H9 (cell line): ENCODE measurements around the gene TENM3. TPM values are rescaled to one million over a fixed set of nuclear protein-coding genes. Genes with fewer than 3 reads are reported as not detected.

Experiments
- DNase-seq: peaks from one replicate; pipeline ENCODE4 v3.0.0-alpha.2; 2017
- H2AFZ ChIP-seq: one replicate; pipeline ENCODE4 v1.6.1; 2013; ENCODE audit warnings: mild to moderate bottlenecking, low read length, control low read depth, moderate library complexity
- H2AK5ac ChIP-seq: 2 replicates; pipeline ENCODE4 v1.6.1; 2013; ENCODE audit warnings: low read length, control low read depth, mixed read lengths; ENCODE audit not compliant: insufficient read length
- H2BK120ac ChIP-seq: one replicate; pipeline ENCODE4 v1.6.1; 2013; ENCODE audit warnings: low read depth, mild to moderate bottlenecking, low read length, control low read depth, inconsistent platforms; ENCODE audit not compliant: poor library complexity, severe bottlenecking
- H2BK12ac ChIP-seq: 2 replicates; pipeline ENCODE4 v1.6.1; 2013; ENCODE audit warnings: low read length, control low read depth, mixed read lengths, low read depth; ENCODE audit not compliant: insufficient read length
- H2BK15ac ChIP-seq: 2 replicates; pipeline ENCODE4 v1.6.1; 2013; ENCODE audit warnings: low read depth, low read length, control low read depth
- H2BK20ac ChIP-seq: one replicate; pipeline ENCODE4 v1.6.1; 2013; ENCODE audit warnings: low read depth, mild to moderate bottlenecking, low read length, control low read depth, inconsistent platforms; ENCODE audit not compliant: poor library complexity, severe bottlenecking
- H2BK5ac ChIP-seq: 2 replicates; pipeline ENCODE4 v1.6.1; 2013; ENCODE audit warnings: low read length, control low read depth, mixed read lengths; ENCODE audit not compliant: insufficient read length
- H3K14ac ChIP-seq: 2 replicates; pipeline ENCODE4 v1.6.1; 2013; ENCODE audit warnings: low read length, control low read depth; ENCODE audit not compliant: insufficient read depth
- H3K18ac ChIP-seq: 2 replicates; pipeline ENCODE4 v1.6.1; 2013; ENCODE audit warnings: low read depth, mild to moderate bottlenecking, mixed read lengths, low read length, control low read depth; ENCODE audit not compliant: insufficient read length
- H3K23ac ChIP-seq: 2 replicates; pipeline ENCODE4 v1.6.1; 2013; ENCODE audit warnings: low read length, control low read depth, mixed read lengths, low read depth; ENCODE audit not compliant: insufficient read length
- H3K23me2 ChIP-seq: 2 replicates; pipeline ENCODE4 v1.6.1; 2013; ENCODE audit warnings: low read depth, mild to moderate bottlenecking, mixed read lengths, low read length, control low read depth; ENCODE audit not compliant: insufficient read length, poor library complexity, severe bottlenecking
- H3K27ac ChIP-seq: 2 replicates; pipeline ENCODE4 v1.5.1; 2013; ENCODE audit warnings: low read length, control low read depth, mixed read lengths, low read depth; ENCODE audit not compliant: insufficient read length
- H3K27me3 ChIP-seq: 2 replicates; pipeline ENCODE4 v1.6.1; 2013; ENCODE audit warnings: low read length, control low read depth, inconsistent platforms; ENCODE audit not compliant: insufficient read depth
- H3K4ac ChIP-seq: 2 replicates; pipeline ENCODE4 v1.6.1; 2013; ENCODE audit warnings: low read depth, mild to moderate bottlenecking, control low read depth, inconsistent platforms, low read length, moderate library complexity
- H3K4me1 ChIP-seq: 2 replicates; pipeline ENCODE4 v1.6.1; 2013; ENCODE audit warnings: low read length, control low read depth, inconsistent platforms; ENCODE audit not compliant: insufficient read depth
- H3K4me2 ChIP-seq: 2 replicates; pipeline ENCODE4 v1.6.1; 2013; ENCODE audit warnings: low read length, control low read depth, mixed read lengths; ENCODE audit not compliant: insufficient read length, insufficient read depth
- H3K56ac ChIP-seq: 2 replicates; pipeline ENCODE4 v1.6.1; 2013; ENCODE audit warnings: low read depth, mild to moderate bottlenecking, mixed read lengths, low read length, control low read depth; ENCODE audit not compliant: insufficient read length
- H3K79me1 ChIP-seq: 2 replicates; pipeline ENCODE4 v1.6.1; 2013; ENCODE audit warnings: low read depth, mild to moderate bottlenecking, moderate library complexity, low read length, control low read depth, inconsistent platforms; ENCODE audit not compliant: insufficient read depth, poor library complexity, severe bottlenecking
- H3K79me2 ChIP-seq: 2 replicates; pipeline ENCODE4 v1.6.1; 2013; ENCODE audit warnings: low read length, control low read depth, inconsistent platforms; ENCODE audit not compliant: insufficient read depth
- H3K9ac ChIP-seq: 2 replicates; pipeline ENCODE4 v1.6.1; 2013; ENCODE audit warnings: low read length, control low read depth, mixed read lengths; ENCODE audit not compliant: insufficient read length; ENCODE audit errors: extremely low read depth
- H3K9me3 ChIP-seq: one replicate; pipeline ENCODE4 v1.6.1; 2013; ENCODE audit warnings: low read depth, low read length, inconsistent platforms; ENCODE audit not compliant: control insufficient read depth
- H3T11ph ChIP-seq: one replicate; pipeline ENCODE4 v1.6.1; 2013; ENCODE audit warnings: mild to moderate bottlenecking, low read length, control low read depth, inconsistent platforms
- H4K20me1 ChIP-seq: one replicate; pipeline ENCODE4 v1.6.1; 2013; ENCODE audit not compliant: control insufficient read depth, insufficient read length, insufficient read depth
- H4K5ac ChIP-seq: 2 replicates; pipeline ENCODE4 v1.6.1; 2013; ENCODE audit warnings: low read depth, mild to moderate bottlenecking, mixed read lengths, low read length, control low read depth; ENCODE audit not compliant: insufficient read length
- H4K8ac ChIP-seq: replicated peaks from 2 replicates; pipeline ENCODE4 v1.6.1; 2013; ENCODE audit warnings: low read length, control low read depth, mixed read lengths, low read depth; ENCODE audit not compliant: insufficient read length
- H4K91ac ChIP-seq: 2 replicates; pipeline ENCODE4 v1.6.1; 2013; ENCODE audit warnings: low read depth, mild to moderate bottlenecking, moderate library complexity, mixed read lengths, low read length, control low read depth; ENCODE audit not compliant: insufficient read length
- H3K27ac Mint-ChIP-seq, 3 experiments: 2 replicates in 2 of 3; 3 replicates in 1 of 3; pipeline ENCODE4 v1.8.0; 2020 to 2021; ENCODE audit warnings: mixed read lengths in 3 of 3, mild to moderate bottlenecking in 1 of 3, moderate library complexity in 1 of 3
- H3K27me3 Mint-ChIP-seq: 2 replicates; pipeline ENCODE4 v1.8.0; 2021; ENCODE audit warnings: low read depth, mild to moderate bottlenecking, moderate library complexity, mixed read lengths
- H3K36me3 Mint-ChIP-seq, 3 experiments: 2 replicates in 2 of 3; 3 replicates in 1 of 3; pipeline ENCODE4 v1.8.0; 2020 to 2021; ENCODE audit warnings: low read depth in 3 of 3, mixed read lengths in 3 of 3; ENCODE audit not compliant: insufficient read depth in 1 of 3
- H3K4me1 Mint-ChIP-seq, 2 experiments: 2 replicates each; pipeline ENCODE4 v1.8.0; 2020; ENCODE audit warnings: mixed read lengths in 2 of 2
- H3K4me3 Mint-ChIP-seq, 2 experiments: 2 replicates in 1 of 2; 3 replicates in 1 of 2; pipeline ENCODE4 v1.8.0; 2020 to 2021; ENCODE audit warnings: mild to moderate bottlenecking in 2 of 2, mixed read lengths in 2 of 2, moderate library complexity in 1 of 2
- H3K9me3 Mint-ChIP-seq, 2 experiments: 2 replicates in 1 of 2; 3 replicates in 1 of 2; pipeline ENCODE4 v1.8.0; 2020; ENCODE audit warnings: mild to moderate bottlenecking in 2 of 2, mixed read lengths in 2 of 2, moderate library complexity in 1 of 2
- CTCF ChIP-seq: fragments of 200-600 bp; sonication (generic); conservative IDR thresholded peaks from 3 replicates; pipeline ENCODE4 v1.8.0; 2021; ENCODE audit warnings: antibody characterized with exemption, mild to moderate bottlenecking
- WGBS: extraction: QIAGEN DNeasy Blood & Tissue Kit; methylation state at CpG from one replicate; pipeline ENCODE4 v1.1.7; 2013; ENCODE audit warnings: missing lambda C conversion rate, low lambda C conversion rate, mixed read lengths; ENCODE audit not compliant: insufficient read length; ENCODE audit errors: extremely low coverage; 5-methylcytosine and 5-hydroxymethylcytosine counted together
- total RNA-seq: library from RNA; stranded (reverse); gene quantifications from 2 replicates; pipeline ENCODE4 v1.2.1, GENCODE V29; 2021

Gene TENM3
- total RNA-seq, 1 experiment from 2014 or later = 49.6 TPM

DNA sequence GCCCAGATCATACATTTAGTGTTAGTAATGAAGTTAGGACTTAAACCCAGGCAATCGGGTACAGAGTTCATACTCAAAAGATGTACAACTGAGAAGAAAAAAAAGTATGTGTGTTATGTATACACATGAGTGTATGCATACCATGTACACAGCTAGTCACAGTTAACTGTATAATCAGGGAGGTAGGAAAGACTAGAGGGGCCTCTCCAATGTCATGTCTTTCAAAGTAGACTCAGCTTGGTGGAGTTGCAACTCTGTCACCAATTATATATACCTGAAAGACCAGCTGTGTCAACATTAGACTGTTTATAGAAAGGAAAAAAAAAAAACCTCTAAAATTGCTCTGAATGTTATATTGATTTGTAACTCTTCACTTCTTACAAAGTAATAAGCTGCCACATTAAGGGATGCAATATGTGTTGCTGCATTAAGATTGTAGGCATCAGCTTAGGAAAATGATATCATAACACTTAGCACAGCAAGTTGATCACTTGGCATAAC is 506.5 kb downstream of the TENM3 start:
- Histone ChIP-seq H4K20me1 (no peaks in the 10 kb centered on the region), H2AFZ (no peak overlapping the region), H3K4me2 (no peak overlapping the region), H3K23ac (no peak overlapping the region), H2BK12ac (no peak overlapping the region), H4K5ac (no peak overlapping the region), H4K91ac (no peak overlapping the region), H3K9ac (no peak overlapping the region), H3K4ac (no peak overlapping the region), H3K14ac (no peak overlapping the region), H3K27me3 (no peaks in the 10 kb centered on the region), H4K8ac (no peak overlapping the region), H2AK5ac (no peak overlapping the region), H3K56ac (no peak overlapping the region), H3T11ph (no peak overlapping the region), H3K9me3 (no peaks in the 10 kb centered on the region), H3K27ac (no peak overlapping the region), H3K23me2 (no peaks in the 10 kb centered on the region), H3K18ac (no peak overlapping the region), H2BK20ac (no peak overlapping the region), H2BK15ac (no peak overlapping the region), H2BK5ac (no peak overlapping the region), H3K79me2 (no peaks in the 10 kb centered on the region), H3K79me1 (no peaks in the 10 kb centered on the region), H2BK120ac (no peak overlapping the region), H3K4me1 (no peaks in the 10 kb centered on the region)
- Mint-ChIP-seq H3K4me3 (no peak overlapping the region), H3K36me3 (peaks cover 9 to 25% (median 23%) of the 10 kb centered on the region in 3 experiments), H3K9me3 (no peaks in the 10 kb centered on the region), H3K4me1 (peaks cover 9 to 13% of the 10 kb centered on the region in 2 experiments), H3K27ac (no peak overlapping the region), H3K27me3 (no peaks in the 10 kb centered on the region)
- no peak for TF ChIP-seq CTCF
- WGBS = no CpG with 5 or more reads among the region's 1 CpG
- DNase-seq = no peak
